ENCODE data around the gene PNKP. TPM values are rescaled to one million over a fixed set of nuclear protein-coding genes. Genes with fewer than 3 reads are reported as not detected.

PNKP gene
- 100 to 1,000 TPM in 1 of 4 donors, 10 to 100 TPM in 3; 47.7 to 104 (median 77.7) TPM for total RNA-seq

- Histone ChIP-seq H3K4me1 (peaks cover 0 to 31% of the 10 kb centered on the region in 2 donors), H3K4me3 (peak within 1 kb of the TSS; percentile 55 to 91), H3K9me3 (no peaks in the 10 kb centered on the region), H3K36me3 (no peaks in the 10 kb centered on the region), H3K27ac (peak within 1 kb of the TSS; percentile 88 to 93), H3K27me3 (no peaks in the 10 kb centered on the region)
- TF ChIP-seq CTCF (IDR thresholded peaks at IDR 0.05), result no peak
- peak; percentile 33 to 76 for TF ChIP-seq POLR2A (IDR thresholded peaks at IDR 0.05)
- intact Hi-C loops (cut with DNase I; ENCODE audit: low total_unique reads), result no loop called here
- peak; percentile 92 for DNase-seq
These were observed at the start of gene PNKP for GRCh38 chr19:49866933-49867782. Gene PNKP (minus strand): TSS chr19:49867576. CDS start chr19:49867204, 372 bp downstream.

GRCh38 chr19:49915271-49915670 lies 47.9 kb upstream of the PNKP start:
- no peaks in the 10 kb centered on the region for H3K9me3 ChIP-seq
- no peaks in the 10 kb centered on the region for H3K36me3 ChIP-seq
- no peak for DNase-seq
- no peak overlapping the region for H3K4me3 ChIP-seq
- intact Hi-C loops (cut with DNase I; ENCODE audit: low total_unique reads), result no loop called here
- TF ChIP-seq POLR2A (IDR thresholded peaks at IDR 0.05), result no peak
- no peak for TF ChIP-seq CTCF (IDR thresholded peaks at IDR 0.05)
- H3K27me3 ChIP-seq, result no peaks in the 10 kb centered on the region
- H3K27ac ChIP-seq, result no peak overlapping the region
- peaks cover 4 to 7% of the 10 kb centered on the region in 2 donors for H3K4me1 ChIP-seq

GRCh38 chr19:49913720-49914119 lies 46.3 kb upstream of the PNKP start:
- no peaks in the 10 kb centered on the region for H3K36me3 ChIP-seq
- no peaks in the 10 kb centered on the region for H3K9me3 ChIP-seq
- H3K4me3 ChIP-seq, result no peak overlapping the region
- H3K27ac ChIP-seq, result no peak overlapping the region
- no peak for TF ChIP-seq POLR2A (IDR thresholded peaks at IDR 0.05)
- H3K27me3 ChIP-seq, result no peaks in the 10 kb centered on the region
- DNase-seq, result no peak
- intact Hi-C loops (cut with DNase I; ENCODE audit: low total_unique reads), result no loop called here
- peaks cover 4 to 7% of the 10 kb centered on the region in 2 donors for H3K4me1 ChIP-seq

- DNase-seq, result no peak
- intact Hi-C loops (cut with DNase I; ENCODE audit: low total_unique reads), result no loop called here
These were observed 45.7 kb upstream of the PNKP start for GRCh38 chr19:49912965-49913685.

More at GRCh38 chr19:49912965-49913685, 45.7 kb upstream of the PNKP start:
- Histone ChIP-seq H3K27me3 (no peaks in the 10 kb centered on the region), H3K4me1 (peaks cover 4 to 7% of the 10 kb centered on the region in 2 donors), H3K27ac (peak overlapping the region; percentile 31 to 41), H3K4me3 (no peak overlapping the region), H3K36me3 (no peaks in the 10 kb centered on the region), H3K9me3 (no peaks in the 10 kb centered on the region)
- TF ChIP-seq CTCF (IDR thresholded peaks at IDR 0.05) (peak in 1 of 4 experiments; percentile 12), POLR2A (IDR thresholded peaks at IDR 0.05) (no peak)
